ENCODE measurements around the gene PRG2. TPM values are rescaled to one million over a fixed set of nuclear protein-coding genes. Genes with fewer than 3 reads are reported as not detected.
A peak's percentile ranks its signal among the peaks of the same experiment; 100 is the strongest.

PRG2 gene
- total RNA-seq, 1 donor from 2014 or later = not detected

- TF ChIP-seq CTCF (IDR thresholded peaks at IDR 0.05) = no peak
- H3K9me3 Mint-ChIP-seq (ENCODE audit: low read depth) = peaks cover 5% of the 10 kb centered on the region
- H3K4me1 Mint-ChIP-seq (ENCODE audit: low read depth) = peaks cover 5% of the 10 kb centered on the region
- peaks cover 2% of the 10 kb centered on the region for H3K36me3 Mint-ChIP-seq (ENCODE audit: low read depth)
- peaks cover 15% of the 10 kb centered on the region for H3K27me3 Mint-ChIP-seq (ENCODE audit: low read depth)
- DNase-seq (ENCODE audit: low spot score) = no peak
- no peak overlapping the region for H3K27ac Mint-ChIP-seq (ENCODE audit: unreplicated experiment)
- no peak overlapping the region for H3K4me3 Mint-ChIP-seq (ENCODE audit: unreplicated experiment)
Observed at GRCh38 chr11:57353036-57353435, 37.4 kb downstream of the PRG2 start.

GRCh38 chr11:57349491-57350274, 40.8 kb downstream of the PRG2 start:
- peaks cover 5% of the 10 kb centered on the region for H3K4me1 Mint-ChIP-seq (ENCODE audit: low read depth)
- peaks cover 13% of the 10 kb centered on the region for H3K27me3 Mint-ChIP-seq (ENCODE audit: low read depth)
- no peak overlapping the region for H3K4me3 Mint-ChIP-seq (ENCODE audit: unreplicated experiment)
- H3K36me3 Mint-ChIP-seq (ENCODE audit: low read depth) = peaks cover 2% of the 10 kb centered on the region
- TF ChIP-seq CTCF (IDR thresholded peaks at IDR 0.05) = peak; percentile 89
- no peak for DNase-seq (ENCODE audit: low spot score)
- H3K9me3 Mint-ChIP-seq (ENCODE audit: low read depth) = peaks cover 5% of the 10 kb centered on the region
- no peak overlapping the region for H3K27ac Mint-ChIP-seq (ENCODE audit: unreplicated experiment)

- no peak overlapping the region for H3K4me3 Mint-ChIP-seq (ENCODE audit: unreplicated experiment)
- no peak for DNase-seq (ENCODE audit: low spot score)
- no peak overlapping the region for H3K27ac Mint-ChIP-seq (ENCODE audit: unreplicated experiment)
- peaks cover 9% of the 10 kb centered on the region for H3K27me3 Mint-ChIP-seq (ENCODE audit: low read depth)
- peaks cover 5% of the 10 kb centered on the region for H3K4me1 Mint-ChIP-seq (ENCODE audit: low read depth)
- H3K36me3 Mint-ChIP-seq (ENCODE audit: low read depth) = peaks cover 2% of the 10 kb centered on the region
- peaks cover 5% of the 10 kb centered on the region for H3K9me3 Mint-ChIP-seq (ENCODE audit: low read depth)
- no peak for TF ChIP-seq CTCF (IDR thresholded peaks at IDR 0.05)
Observed at GRCh38 chr11:57348636-57349313, 41.7 kb downstream of the PRG2 start.

- Mint-ChIP-seq H3K27ac (ENCODE audit: unreplicated experiment) (no peak overlapping the region), H3K9me3 (ENCODE audit: low read depth) (peaks cover 5% of the 10 kb centered on the region), H3K4me3 (ENCODE audit: unreplicated experiment) (no peak overlapping the region), H3K4me1 (ENCODE audit: low read depth) (peaks cover 5% of the 10 kb centered on the region), H3K36me3 (ENCODE audit: low read depth) (peaks cover 2% of the 10 kb centered on the region), H3K27me3 (ENCODE audit: low read depth) (peaks cover 8% of the 10 kb centered on the region)
- DNase-seq (ENCODE audit: low spot score) = no peak
- TF ChIP-seq CTCF (IDR thresholded peaks at IDR 0.05) = no peak
Observed at GRCh38 chr11:57348052-57348451, 42.4 kb downstream of the PRG2 start.

GRCh38 chr11:57347336-57347735, 43.1 kb downstream of the PRG2 start:
- peaks cover 5% of the 10 kb centered on the region for H3K27me3 Mint-ChIP-seq (ENCODE audit: low read depth)
- no peak overlapping the region for H3K27ac Mint-ChIP-seq (ENCODE audit: unreplicated experiment)
- TF ChIP-seq CTCF (IDR thresholded peaks at IDR 0.05) = no peak
- DNase-seq (ENCODE audit: low spot score) = no peak
- peaks cover 5% of the 10 kb centered on the region for H3K4me1 Mint-ChIP-seq (ENCODE audit: low read depth)
- peaks cover 2% of the 10 kb centered on the region for H3K36me3 Mint-ChIP-seq (ENCODE audit: low read depth)
- peaks cover 5% of the 10 kb centered on the region for H3K9me3 Mint-ChIP-seq (ENCODE audit: low read depth)
- no peak overlapping the region for H3K4me3 Mint-ChIP-seq (ENCODE audit: unreplicated experiment)

All from chondrocyte (in vitro differentiated cells).